WERI-Rb-1 (cell line): Measurements from ENCODE around the gene IL34.
A peak's percentile ranks its signal among the peaks of the same experiment; 100 is the strongest.

Experiments used
- DNase-seq: peaks from one replicate; pipeline ENCODE4 v3.0.0-alpha.2; 2020
- H3K27ac ChIP-seq: fragments of 250-450 bp; sonication (Bioruptor Pico); 2 replicates; pipeline ENCODE4 v1.5.1; 2020; ENCODE audit warnings: mild to moderate bottlenecking, moderate library complexity
- H3K27me3 ChIP-seq: fragments of 250-450 bp; sonication (Bioruptor Pico); 2 replicates; pipeline ENCODE4 v1.5.1; 2021; ENCODE audit warnings: mild to moderate bottlenecking, low read depth, moderate library complexity; ENCODE audit not compliant: insufficient read depth, severe bottlenecking
- H3K36me3 ChIP-seq: fragments of 250-450 bp; sonication (Bioruptor Pico); 2 replicates; pipeline ENCODE4 v1.5.1; 2020; ENCODE audit warnings: mild to moderate bottlenecking, moderate library complexity
- H3K4me3 ChIP-seq: 2 replicates; pipeline ENCODE4 v1.5.1; 2011; ENCODE audit warnings: low read depth, mild to moderate bottlenecking, control low read depth, low read length
- H3K9me3 ChIP-seq: fragments of 250-450 bp; sonication (Bioruptor Pico); 2 replicates; pipeline ENCODE4 v1.5.1; 2021; ENCODE audit warnings: mild to moderate bottlenecking, moderate library complexity; ENCODE audit not compliant: severe bottlenecking
- TF ChIP-seq, protein P1 (sequence below): IDR thresholded peaks from 2 replicates; pipeline ENCODE4 v1.5.1; 2011; ENCODE audit warnings: low read depth, mild to moderate bottlenecking, control low read depth, inconsistent platforms, low read length

IL34 gene

DNA sequence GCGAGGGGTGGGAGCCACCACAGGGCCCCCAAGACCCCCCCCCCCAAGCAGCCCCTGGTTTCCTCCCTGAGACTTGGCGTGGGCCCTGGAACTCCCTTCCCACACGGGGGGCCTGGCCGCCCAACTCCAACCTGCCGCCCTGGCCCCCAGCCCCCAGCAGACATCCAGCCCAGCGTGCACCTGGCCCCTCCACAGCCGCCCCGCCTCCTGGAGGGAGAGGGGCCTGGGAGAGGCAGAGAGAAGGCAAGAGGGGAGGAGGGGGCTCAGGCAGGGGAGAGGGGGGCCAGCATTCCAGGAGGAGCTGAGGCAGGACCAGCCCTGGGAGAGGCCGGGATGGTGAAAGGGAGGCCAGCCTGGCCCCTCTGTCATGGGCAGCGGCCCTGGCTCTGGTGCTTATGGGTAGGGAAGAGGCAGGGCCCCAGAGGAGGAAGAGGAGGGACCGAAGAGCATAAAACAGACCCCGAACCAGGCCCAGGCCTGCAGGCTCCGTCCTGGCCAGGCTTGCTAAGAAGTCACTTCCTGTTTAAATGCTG, 16.7 kb downstream of the IL34 start:
- no peak overlapping the region for H3K4me3 ChIP-seq
- TF ChIP-seq, protein P1, sequence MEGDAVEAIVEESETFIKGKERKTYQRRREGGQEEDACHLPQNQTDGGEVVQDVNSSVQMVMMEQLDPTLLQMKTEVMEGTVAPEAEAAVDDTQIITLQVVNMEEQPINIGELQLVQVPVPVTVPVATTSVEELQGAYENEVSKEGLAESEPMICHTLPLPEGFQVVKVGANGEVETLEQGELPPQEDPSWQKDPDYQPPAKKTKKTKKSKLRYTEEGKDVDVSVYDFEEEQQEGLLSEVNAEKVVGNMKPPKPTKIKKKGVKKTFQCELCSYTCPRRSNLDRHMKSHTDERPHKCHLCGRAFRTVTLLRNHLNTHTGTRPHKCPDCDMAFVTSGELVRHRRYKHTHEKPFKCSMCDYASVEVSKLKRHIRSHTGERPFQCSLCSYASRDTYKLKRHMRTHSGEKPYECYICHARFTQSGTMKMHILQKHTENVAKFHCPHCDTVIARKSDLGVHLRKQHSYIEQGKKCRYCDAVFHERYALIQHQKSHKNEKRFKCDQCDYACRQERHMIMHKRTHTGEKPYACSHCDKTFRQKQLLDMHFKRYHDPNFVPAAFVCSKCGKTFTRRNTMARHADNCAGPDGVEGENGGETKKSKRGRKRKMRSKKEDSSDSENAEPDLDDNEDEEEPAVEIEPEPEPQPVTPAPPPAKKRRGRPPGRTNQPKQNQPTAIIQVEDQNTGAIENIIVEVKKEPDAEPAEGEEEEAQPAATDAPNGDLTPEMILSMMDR: no peak
- DNase-seq: no peak

DNA sequence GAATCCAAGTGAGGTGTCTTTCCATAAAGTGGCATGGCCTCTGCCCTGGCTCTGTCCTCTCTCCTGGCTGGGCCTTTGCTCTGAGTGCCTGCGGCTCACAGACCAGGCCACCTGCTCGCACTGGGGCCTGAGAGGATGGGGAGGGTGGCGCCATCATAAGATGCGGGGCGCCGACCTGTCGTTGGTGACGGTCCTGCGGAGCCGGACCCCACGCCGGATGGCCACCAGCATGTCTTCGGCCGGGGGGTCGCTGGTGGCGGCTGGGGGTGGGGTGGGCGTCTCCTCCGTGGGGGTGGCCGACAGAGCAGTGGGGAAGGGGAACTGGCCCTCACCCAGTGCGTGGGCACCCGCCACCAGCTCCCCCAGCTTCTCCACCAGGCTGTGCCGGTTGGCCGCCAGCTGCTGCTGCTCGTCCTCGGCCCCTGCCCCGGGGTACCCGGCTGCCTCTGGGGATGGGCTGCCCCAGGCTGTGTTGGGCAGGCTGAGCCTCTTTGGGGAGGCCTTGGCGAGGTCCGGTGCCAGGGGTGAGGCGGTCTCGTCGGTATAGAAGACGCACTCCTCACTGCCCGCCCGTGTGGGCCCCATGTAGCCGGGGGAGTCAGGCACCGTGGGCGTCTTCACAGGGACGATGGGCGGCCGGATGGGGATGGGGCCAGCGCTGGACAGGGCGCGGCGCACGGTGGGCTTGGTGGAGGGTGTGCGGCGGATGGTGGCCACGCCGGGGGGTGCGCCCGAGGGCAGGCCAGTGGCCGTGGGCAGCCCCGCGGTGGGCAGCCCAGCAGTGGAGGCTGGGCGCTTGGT, 17.4 kb downstream of the IL34 start:
- no peaks in the 10 kb centered on the region for H3K9me3 ChIP-seq
- no peak overlapping the region for H3K27ac ChIP-seq
- TF ChIP-seq, protein P1: no peak
- peaks cover 56% of the 10 kb centered on the region for H3K36me3 ChIP-seq
- H3K4me3 ChIP-seq: no peak overlapping the region
- no peak for DNase-seq
- H3K27me3 ChIP-seq: no peaks in the 10 kb centered on the region

More for the DNA sequence above, 16.7 kb downstream of the IL34 start:
- peaks cover 49% of the 10 kb centered on the region for H3K36me3 ChIP-seq
- H3K27ac ChIP-seq: no peak overlapping the region
- no peaks in the 10 kb centered on the region for H3K27me3 ChIP-seq
- no peaks in the 10 kb centered on the region for H3K9me3 ChIP-seq

DNA sequence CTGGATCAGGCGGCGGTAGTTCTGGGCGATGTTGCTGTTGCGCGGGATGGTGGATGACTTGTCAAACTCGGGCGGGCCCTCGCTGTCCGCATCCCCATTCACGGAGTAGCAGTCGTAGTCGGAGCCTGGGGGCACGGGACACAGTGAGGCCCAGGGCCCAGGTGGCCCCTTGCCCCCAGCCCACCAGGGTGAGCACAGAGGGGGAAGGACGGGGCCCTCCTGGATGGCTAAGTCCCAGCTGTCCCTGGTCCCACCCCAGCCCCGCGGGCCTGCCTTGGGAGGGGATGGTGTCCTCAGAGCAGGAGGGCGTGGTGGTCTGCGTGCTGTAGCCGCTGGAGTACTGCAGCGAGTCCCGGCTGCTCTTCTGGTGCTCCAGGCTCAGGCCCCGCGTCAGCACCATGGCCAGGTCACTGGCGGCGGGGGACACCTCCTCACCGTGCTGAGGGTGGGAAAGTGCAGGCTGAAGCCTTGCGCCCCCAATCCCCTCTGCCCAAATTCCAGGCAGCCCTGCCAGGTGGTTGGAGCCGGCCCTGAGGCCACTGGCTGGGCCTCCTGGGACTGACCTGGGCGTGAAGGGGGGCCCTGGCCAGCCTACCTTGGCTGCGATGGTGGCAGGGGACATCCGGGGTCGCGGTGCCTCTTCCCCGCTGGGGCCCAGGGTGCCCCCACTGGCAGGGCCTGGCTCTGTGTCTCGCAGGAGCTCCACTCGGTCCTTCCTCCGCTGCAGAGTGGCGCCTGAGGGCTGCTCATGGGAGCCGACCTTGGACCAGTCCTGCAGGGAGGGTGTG, 18.2 kb downstream of the IL34 start:
- Histone ChIP-seq H3K27ac (no peak overlapping the region), H3K27me3 (no peaks in the 10 kb centered on the region), H3K9me3 (peaks cover 6% of the 10 kb centered on the region), H3K36me3 (peaks cover 64% of the 10 kb centered on the region), H3K4me3 (no peak overlapping the region)
- DNase-seq: no peak
- TF ChIP-seq, protein P1: no peak

DNA sequence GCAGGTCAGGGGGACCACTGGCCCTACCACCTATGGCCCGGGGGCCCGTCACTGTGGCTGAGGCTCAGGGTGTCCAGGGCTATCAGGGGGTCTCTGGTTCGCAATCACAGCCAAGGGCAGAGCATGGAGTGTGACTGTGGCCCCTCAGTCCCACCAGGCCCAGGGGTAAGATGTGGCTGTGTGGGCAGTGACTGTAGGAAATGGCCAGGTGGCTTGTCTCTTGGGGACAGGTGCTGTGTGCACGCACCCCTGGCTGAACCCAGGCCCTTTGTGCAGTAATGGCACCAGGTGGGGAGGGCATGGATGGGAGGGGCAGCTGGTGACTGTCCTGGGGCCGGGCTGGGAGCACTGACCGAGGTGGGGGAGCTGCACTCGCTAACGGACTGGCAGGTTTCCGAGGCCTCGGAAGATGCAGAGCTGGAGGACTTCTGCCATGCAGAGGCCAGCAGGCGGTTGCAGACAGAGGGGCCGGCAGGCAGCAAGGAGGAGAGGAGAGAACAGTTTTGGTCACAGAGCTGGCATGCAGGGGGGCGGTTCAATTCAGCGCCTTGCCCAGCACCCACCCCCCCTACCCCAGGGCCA, 18.8 kb downstream of the IL34 start:
- Histone ChIP-seq H3K27ac (no peak overlapping the region), H3K27me3 (no peaks in the 10 kb centered on the region), H3K36me3 (peaks cover 71% of the 10 kb centered on the region), H3K9me3 (peaks cover 6% of the 10 kb centered on the region), H3K4me3 (no peak overlapping the region)
- TF ChIP-seq, protein P1: no peak
- peak; percentile 9 for DNase-seq

DNA sequence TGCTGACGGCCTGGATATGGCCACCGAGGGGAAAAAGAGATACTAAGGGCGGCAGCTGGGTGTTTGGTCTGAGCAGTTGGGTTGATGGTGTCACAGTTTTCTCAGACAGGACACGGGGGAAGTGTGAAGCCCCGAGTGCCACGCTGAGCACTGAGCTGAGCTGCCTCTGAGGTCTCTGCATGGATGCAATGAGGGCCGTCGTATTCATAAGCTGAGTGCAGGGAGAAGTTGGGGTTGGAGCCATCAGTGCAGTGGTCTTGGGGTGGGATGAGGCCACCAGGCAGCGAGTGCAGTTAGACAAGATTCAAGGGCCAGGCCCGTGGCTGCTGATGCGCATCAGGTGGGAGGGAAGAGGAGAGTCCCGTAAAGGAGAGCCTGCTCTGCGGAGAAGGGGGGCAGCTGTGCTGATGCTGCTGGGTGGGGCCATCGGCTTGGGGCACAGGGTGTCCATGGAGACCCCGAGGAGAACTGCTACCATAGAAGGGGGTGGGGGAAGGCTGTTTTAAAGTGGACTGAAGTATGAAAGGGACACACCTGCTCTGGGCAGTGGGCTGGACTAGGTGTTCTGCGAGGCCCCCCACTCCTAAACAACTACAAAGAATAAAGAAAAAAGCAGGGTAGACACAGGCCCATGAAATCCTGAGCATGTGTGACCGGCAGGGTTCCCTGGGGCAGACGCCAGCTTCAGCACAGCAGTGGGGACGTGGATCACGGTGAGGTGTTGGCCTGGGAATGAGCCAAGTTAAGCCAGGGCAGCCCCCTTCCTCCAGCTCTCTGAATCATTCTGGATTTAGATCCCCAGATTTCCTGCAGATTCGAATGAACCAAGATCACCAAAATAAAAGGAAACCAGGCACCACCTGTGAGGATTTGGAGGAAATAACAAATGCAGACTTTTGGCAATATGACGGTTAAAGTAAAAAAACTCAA, 19.7 kb downstream of the IL34 start:
- no peak for DNase-seq
- no peak overlapping the region for H3K4me3 ChIP-seq
- H3K27me3 ChIP-seq: no peaks in the 10 kb centered on the region
- H3K27ac ChIP-seq: no peak overlapping the region
- TF ChIP-seq, protein P1: no peak
- H3K9me3 ChIP-seq: peaks cover 6% of the 10 kb centered on the region
- peaks cover 80% of the 10 kb centered on the region for H3K36me3 ChIP-seq
